B cell (primary cell): ENCODE data around the gene OR51D1. TPM values are rescaled to one million over a fixed set of nuclear protein-coding genes. Genes with fewer than 3 reads are reported as not detected.

Experiments
- ATAC-seq: fragments of 200-7000 bp; cut with Tn5 transposase; one replicate; pipeline ENCODE4 v1.10.0; 2021; ENCODE audit warnings: low read depth, mild to moderate bottlenecking, moderate number of reproducible peaks, moderate library complexity
- CTCF ChIA-PET: fragments of 350-600 bp; sonication (Branson Sonifier 250); formaldehyde crosslinking; loops from one replicate; lab custom pipeline; 2021; ENCODE audit warnings: antibody characterized with exemption, inconsistent platforms; lab: Charles Lee
- POLR2A ChIA-PET: fragments of 350-600 bp; sonication (Branson Sonifier 250); formaldehyde crosslinking; loops from one replicate; lab custom pipeline; 2021; ENCODE audit warnings: antibody characterized with exemption; lab: Charles Lee
- DNase-seq: peaks from one replicate; pipeline ENCODE4 v3.0.0; 2013
- H2AFZ ChIP-seq: 2 replicates; pipeline ENCODE4 v1.6.1; 2012; ENCODE audit warnings: mild to moderate bottlenecking, low read depth, low read length; ENCODE audit not compliant: insufficient read depth, poor library complexity, severe bottlenecking
- H3K27ac ChIP-seq, 2 donors: 1 replicate in 1 of 2; 2 replicates in 1 of 2; pipeline ENCODE4 v1.5.1; 2012 to 2013; ENCODE audit warnings: low read length in 2 of 2, mild to moderate bottlenecking in 2 of 2, moderate library complexity in 1 of 2
- H3K27me3 ChIP-seq, 4 experiments: fragments of 200-600 bp in 1 of 4; sonication (generic) in 1 of 4; replicated peaks in 1 of 4; 1 replicate in 2 of 4; 2 replicates in 2 of 4; pipeline versions ENCODE4 v1.6.1 to v1.7.0; 2013 to 2016; ENCODE audit warnings: low read length in 3 of 4, mild to moderate bottlenecking in 2 of 4, mixed read lengths in 1 of 4, moderate library complexity in 1 of 4; ENCODE audit not compliant: insufficient read depth in 4 of 4, control insufficient read depth in 3 of 4; ENCODE audit errors: control extremely low read depth in 1 of 4
- H3K36me3 ChIP-seq, 2 experiments: replicated peaks in 1 of 2; 1 replicate in 1 of 2; 2 replicates in 1 of 2; pipeline versions ENCODE4 v1.6.1 to v1.7.1; 2013; ENCODE audit warnings: low read length in 1 of 2; ENCODE audit not compliant: insufficient read depth in 2 of 2, control insufficient read depth in 1 of 2; ENCODE audit errors: control extremely low read depth in 1 of 2, extremely low read depth in 1 of 2
- H3K4me1 ChIP-seq, 2 donors: fragments of 200-600 bp in 1 of 2; sonication (generic) in 1 of 2; 1 replicate in 1 of 2; 2 replicates in 1 of 2; pipeline versions ENCODE4 v1.5.1 to v1.6.1; 2013 to 2017; ENCODE audit warnings: low read length in 2 of 2; ENCODE audit not compliant: control insufficient read depth in 2 of 2, insufficient read depth in 2 of 2
- H3K4me2 ChIP-seq: replicated peaks from 2 replicates; pipeline ENCODE3; 2012; ENCODE audit warnings: mild to moderate bottlenecking, low read depth, low read length; ENCODE audit not compliant: poor library complexity, severe bottlenecking
- H3K4me3 ChIP-seq, 5 experiments: fragments of 200-600 bp in 1 of 5; sonication (generic) in 1 of 5; 1 replicate in 3 of 5; 2 replicates in 2 of 5; pipeline versions ENCODE4 v1.5.1 to v1.7.0; 2011 to 2016; ENCODE audit warnings: low read length in 4 of 5, mild to moderate bottlenecking in 4 of 5, low read depth in 2 of 5, control low read depth in 1 of 5, moderate library complexity in 1 of 5; ENCODE audit not compliant: insufficient read depth in 1 of 5; ENCODE audit errors: control extremely low read depth in 1 of 5, extremely low read depth in 1 of 5
- H3K79me2 ChIP-seq: fragments of 200-600 bp; sonication (generic); one replicate; pipeline ENCODE4 v1.6.0; 2016; ENCODE audit warnings: low read length; ENCODE audit not compliant: control insufficient read depth, insufficient read depth
- H3K9ac ChIP-seq: fragments of 200-600 bp; sonication (generic); 2 replicates; pipeline ENCODE4 v1.6.1; 2017; ENCODE audit warnings: mild to moderate bottlenecking, low read length, moderate library complexity
- H3K9me3 ChIP-seq, 3 donors: one replicate each; pipeline versions ENCODE4 v1.6.1 to v1.7.1; 2013; ENCODE audit warnings: low read length in 2 of 3; ENCODE audit not compliant: control insufficient read depth in 2 of 3, insufficient read depth in 1 of 3; ENCODE audit errors: control extremely low read depth in 1 of 3
- H4K20me1 ChIP-seq: 2 replicates; pipeline ENCODE4 v1.6.0; 2012; ENCODE audit warnings: mild to moderate bottlenecking, low read length; ENCODE audit not compliant: insufficient read depth, control insufficient read depth, poor library complexity, severe bottlenecking
- H3K27ac Mint-ChIP-seq: one replicate; pipeline ENCODE4 v1.8.0; 2021; ENCODE audit warnings: mixed read lengths
- H3K27me3 Mint-ChIP-seq: one replicate; pipeline ENCODE4 v1.8.0; 2021; ENCODE audit warnings: mixed read lengths
- H3K4me1 Mint-ChIP-seq: one replicate; pipeline ENCODE4 v1.8.0; 2021; ENCODE audit warnings: mixed read lengths
- H3K4me3 Mint-ChIP-seq: one replicate; pipeline ENCODE4 v1.8.0; 2021; ENCODE audit warnings: mixed read lengths
- H3K9me3 Mint-ChIP-seq: one replicate; pipeline ENCODE4 v1.8.0; 2022; ENCODE audit warnings: mixed read lengths; ENCODE audit not compliant: insufficient read depth
- CTCF ChIP-seq: fragments of 200-600 bp; IDR thresholded peaks from one replicate; pipeline ENCODE4 v1.8.0; 2022; ENCODE audit warnings: antibody characterized with exemption, mild to moderate bottlenecking
- EZH2 ChIP-seq: IDR thresholded peaks from 2 replicates; pipeline ENCODE4 v1.6.1; 2012; ENCODE audit warnings: borderline replicate concordance, low read depth, mild to moderate bottlenecking, moderate library complexity, low read length; ENCODE audit not compliant: insufficient read depth, poor library complexity, severe bottlenecking
- WGBS: methylation state at CpG from one replicate; pipeline ENCODE4 v1.1.5; 2013; ENCODE audit warnings: missing lambda C conversion rate; ENCODE audit not compliant: insufficient coverage; 5-methylcytosine and 5-hydroxymethylcytosine counted together
- intact Hi-C: fragments of 100-400 bp; cut with micrococcal nuclease; formaldehyde crosslinking; loops from one replicate; pipeline ENCODE4 v1.10.0; 2022
- polyA plus RNA-seq: library from polyadenylated mRNA; depleted of rRNA; stranded (reverse); fragments of >200 nt; gene quantifications from 2 replicates; pipeline ENCODE4 v1.2.3, GENCODE V29; 2012
- total RNA-seq, 2 donors: library from RNA; stranded (reverse); fragments of 120-200 nt in 1 of 2; gene quantifications; 1 replicate in 1 of 2; 2 replicates in 1 of 2; pipeline versions ENCODE4 v1.2.3 to v1.2.4, GENCODE V29; 2013 to 2022

OR51D1 gene
- total and polyA plus RNA-seq, 2 donors (not counting 1 experiment from before 2014, with no cell fraction given), result not detected

- no peak overlapping the region for H3K9ac ChIP-seq
- no peak overlapping the region for H3K27ac Mint-ChIP-seq
- H4K20me1 ChIP-seq, result no peaks in the 10 kb centered on the region
- H3K4me3 ChIP-seq, result no peak overlapping the region
- H3K27me3 ChIP-seq, result peaks cover 0 to 2% (median 0%) of the 10 kb centered on the region in 4 experiments
- intact Hi-C loops, result no loop called here
- H3K27ac ChIP-seq, result no peak overlapping the region
- H3K79me2 ChIP-seq, result no peaks in the 10 kb centered on the region
- H3K4me2 ChIP-seq, result no peak overlapping the region
- no peaks in the 10 kb centered on the region for H3K4me1 Mint-ChIP-seq
- ATAC-seq, result no peak
- CTCF ChIA-PET, result no interaction called here
- POLR2A ChIA-PET, result no interaction called here
- TF ChIP-seq CTCF (no peak), EZH2 (no peak)
- no peaks in the 10 kb centered on the region for H3K36me3 ChIP-seq
- WGBS, result 45% methylated on average over 2 of the region's 5 CpGs
- H3K9me3 Mint-ChIP-seq, result no peaks in the 10 kb centered on the region
- no peaks in the 10 kb centered on the region for H3K9me3 ChIP-seq
- peaks cover 34% of the 10 kb centered on the region for H3K27me3 Mint-ChIP-seq
- no peaks in the 10 kb centered on the region for H3K4me1 ChIP-seq
- no peak overlapping the region for H3K4me3 Mint-ChIP-seq
- H2AFZ ChIP-seq, result no peak overlapping the region
- no peak for DNase-seq
Measured at GRCh38 chr11:4643076-4643475, 5.8 kb downstream of the OR51D1 start.

DNA sequence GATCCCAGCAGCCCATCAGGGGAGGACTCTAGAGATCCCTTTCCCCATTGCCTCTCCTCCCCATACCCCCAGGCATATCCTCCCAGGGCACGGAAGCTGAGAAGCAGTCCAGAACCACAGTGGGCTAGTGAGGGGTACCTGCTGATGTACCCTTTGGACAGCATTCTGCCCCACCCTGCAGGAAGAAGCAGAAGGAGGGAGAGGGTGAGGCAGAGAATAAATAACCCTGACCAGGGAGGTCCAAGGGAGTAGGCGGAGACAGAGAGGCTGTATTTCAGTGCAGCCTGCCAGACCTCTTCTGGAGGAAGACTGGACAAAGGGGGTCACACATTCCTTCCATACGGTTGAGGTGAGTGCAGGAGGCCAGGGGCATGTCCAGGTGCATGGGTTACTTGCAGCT lies 6.4 kb downstream of the OR51D1 start, which contains the start of gene OR51E1:
Gene OR51E1 (plus strand): TSS at position 301 of the 400 bp plus-strand sequence. CDS start 8,545 bp downstream, outside the sequence.
- H2AFZ ChIP-seq, result no peak within 1 kb of the TSS
- H3K27me3 ChIP-seq, result peaks cover 0 to 2% (median 0%) of the 10 kb centered on the region in 4 experiments
- no peaks in the 10 kb centered on the region for H3K9me3 ChIP-seq
- intact Hi-C loops, result no loop called here
- no peak within 1 kb of the TSS for H3K27ac ChIP-seq
- ATAC-seq, result no peak
- DNase-seq, result no peak
- Mint-ChIP-seq H3K4me1 (no peaks in the 10 kb centered on the region), H3K27ac (no peak within 1 kb of the TSS), H3K4me3 (no peak within 1 kb of the TSS), H3K9me3 (no peaks in the 10 kb centered on the region), H3K27me3 (peaks cover 36% of the 10 kb centered on the region)
- H3K4me2 ChIP-seq, result no peak within 1 kb of the TSS
- no peak within 1 kb of the TSS for H3K9ac ChIP-seq
- no peaks in the 10 kb centered on the region for H3K36me3 ChIP-seq
- POLR2A ChIA-PET, result no interaction called here
- H3K79me2 ChIP-seq, result no peaks in the 10 kb centered on the region
- no peak for TF ChIP-seq CTCF
- TF ChIP-seq EZH2, result no peak
- 88% methylated on average over 2 of the region's 3 CpGs for WGBS
- no peaks in the 10 kb centered on the region for H3K4me1 ChIP-seq
- CTCF ChIA-PET, result no interaction called here
- H3K4me3 ChIP-seq, result no peak within 1 kb of the TSS
- H4K20me1 ChIP-seq, result no peaks in the 10 kb centered on the region
